Astrocyte (in vitro differentiated cells and primary cell): ENCODE data around the gene SPATA2.

Experiments used
- CTCF ChIP-seq: IDR thresholded peaks from 2 replicates; pipeline ENCODE4 v1.5.1; 2011; ENCODE audit warnings: low read depth, mild to moderate bottlenecking, inconsistent platforms, low read length, moderate library complexity; ENCODE audit not compliant: insufficient read depth
- EZH2 ChIP-seq: IDR thresholded peaks from 2 replicates; pipeline ENCODE4 v1.6.1; 2012; ENCODE audit warnings: mild to moderate bottlenecking, low read length, inconsistent platforms; ENCODE audit not compliant: insufficient read depth

- TF ChIP-seq CTCF (no peak), EZH2 (no peak)
These were observed 7.7 kb downstream of the SPATA2 start for GRCh38 chr20:49907405-49908257.
